K562 (cell line): ENCODE results near the gene SLC7A14. TPM values are rescaled to one million over a fixed set of nuclear protein-coding genes. Genes with fewer than 3 reads are reported as not detected.

Experiments
- ATAC-seq: fragments of 200-7000 bp; cut with Tn5 transposase; 3 replicates; pipeline ENCODE4 v1.9.1; 2020; ENCODE audit warnings: moderate library complexity
- BruUV-seq: library from RNA; stranded (reverse); fragments of 400-500 nt; replicated peaks from 2 replicates; lab custom pipeline; 2021; lab: Mats Ljungman, UMichigan
- CTCF ChIA-PET: fragments of 300-600 bp; formaldehyde crosslinking; extraction: SDS; loops from one replicate; lab custom pipeline; 2021; ENCODE audit warnings: low intra/inter-chr PET ratio; lab: Yijun Ruan, JAX
- POLR2A ChIA-PET: fragments of 300-600, 350-650 bp; sonication (Branson Sonifier 250); formaldehyde crosslinking; extraction: SDS; loops from one replicate; lab custom pipeline; 2021; ENCODE audit warnings: antibody characterized with exemption, inconsistent platforms; lab: Yijun Ruan, JAX
- DNase-seq, 4 experiments: peaks; one replicate each; pipeline versions ENCODE4 v3.0.0 to v3.0.0-alpha.2; 2011 to 2018; ENCODE audit warnings: low spot score in 3 of 4, mixed read lengths in 3 of 4; ENCODE audit errors: extremely low read depth in 1 of 4
- FAIRE-seq: peaks from 2 replicates; lab custom pipeline; 2011; peaks lifted over from hg19 to GRCh38; lab: Jason Lieb, UNC
- H2AFZ ChIP-seq: 2 replicates; pipeline ENCODE4 v1.6.0; 2011; ENCODE audit warnings: low read depth, low read length, control low read depth, inconsistent platforms
- H3K27ac ChIP-seq: fragments of 200-600 bp; 3 replicates; pipeline ENCODE4 v1.8.0; 2011; ENCODE audit warnings: low read depth, mild to moderate bottlenecking, control low read depth, inconsistent platforms, low read length, moderate library complexity, mixed read lengths; ENCODE audit errors: extremely low read depth
- H3K27me3 ChIP-seq, 2 experiments: fragments of 300-600 bp in 1 of 2; 2 replicates in 1 of 2; 3 replicates in 1 of 2; pipeline versions ENCODE4 v1.6.0 to v1.8.0; 2011; ENCODE audit warnings: inconsistent platforms in 2 of 2, low read length in 2 of 2, mild to moderate bottlenecking in 1 of 2, mixed read lengths in 1 of 2, moderate library complexity in 1 of 2; ENCODE audit not compliant: control insufficient read depth in 2 of 2, insufficient read depth in 2 of 2
- H3K36me3 ChIP-seq: fragments of 300-600 bp; 3 replicates; pipeline ENCODE4 v1.8.0; 2011; ENCODE audit warnings: mild to moderate bottlenecking, low read length, inconsistent platforms; ENCODE audit not compliant: control insufficient read depth, insufficient read depth
- H3K4me1 ChIP-seq, 2 experiments: fragments of 200-600 bp in 1 of 2; replicated peaks in 1 of 2; 2 replicates in 1 of 2; 3 replicates in 1 of 2; pipeline versions ENCODE4 v1.5.1 to v1.8.0; 2011; ENCODE audit warnings: inconsistent platforms in 2 of 2, low read length in 2 of 2, mild to moderate bottlenecking in 1 of 2, mixed read lengths in 1 of 2, moderate library complexity in 1 of 2; ENCODE audit not compliant: control insufficient read depth in 2 of 2, insufficient read depth in 2 of 2
- H3K4me2 ChIP-seq: 2 replicates; pipeline ENCODE4 v1.6.1; 2011; ENCODE audit warnings: low read length, control low read depth, inconsistent platforms, mixed read lengths; ENCODE audit not compliant: insufficient read depth
- H3K4me3 ChIP-seq: fragments of 200-600 bp; sonication (generic), shearing (Covaris generic); 2 replicates; pipeline ENCODE4 v1.5.1; 2016; ENCODE audit warnings: control low read depth, inconsistent platforms
- H3K79me2 ChIP-seq: fragments of 200-600 bp; 3 replicates; pipeline ENCODE4 v1.8.0; 2011; ENCODE audit warnings: low read length, inconsistent platforms; ENCODE audit not compliant: control insufficient read depth, insufficient read depth
- H3K9ac ChIP-seq, 2 experiments: 2 replicates each; pipeline versions ENCODE4 v1.6.0 to v1.6.1; 2011; ENCODE audit warnings: low read depth in 2 of 2, low read length in 2 of 2, control low read depth in 1 of 2, inconsistent platforms in 1 of 2, mild to moderate bottlenecking in 1 of 2, mixed read lengths in 1 of 2; ENCODE audit not compliant: insufficient read depth in 1 of 2
- H3K9me1 ChIP-seq: one replicate; pipeline ENCODE4 v1.6.0; 2011; ENCODE audit warnings: inconsistent platforms, mild to moderate bottlenecking, low read length, moderate library complexity; ENCODE audit not compliant: control insufficient read depth, insufficient read depth
- H3K9me3 ChIP-seq: replicated peaks from 2 replicates; pipeline ENCODE4 v1.5.1; 2011; ENCODE audit warnings: low read depth, low read length, inconsistent platforms; ENCODE audit not compliant: control insufficient read depth, insufficient read depth
- H4K20me1 ChIP-seq: replicated peaks from 2 replicates; pipeline ENCODE4 v1.6.1; 2011; ENCODE audit warnings: low read length, inconsistent platforms, mixed read lengths; ENCODE audit not compliant: control insufficient read depth, insufficient read depth
- CCNT2 ChIP-seq: IDR thresholded peaks from 2 replicates; pipeline ENCODE4 v1.6.1; 2011; ENCODE audit warnings: borderline replicate concordance, low read depth, mild to moderate bottlenecking, moderate library complexity, mixed read lengths, low read length; ENCODE audit not compliant: insufficient read length; ENCODE audit errors: extremely low read depth
- FOXA1 ChIP-seq: fragments of 450-650 bp; IDR thresholded peaks from 2 replicates; pipeline ENCODE4 v1.6.1; 2016; ENCODE audit warnings: mild to moderate bottlenecking, borderline replicate concordance
- GATAD2B ChIP-seq: fragments of 450-650 bp; IDR thresholded peaks from 2 replicates; pipeline ENCODE4 v1.6.1; 2017; ENCODE audit warnings: mild to moderate bottlenecking, borderline replicate concordance
- GTF2A2 ChIP-seq: IDR thresholded peaks from 2 replicates; pipeline ENCODE4 v1.6.1; 2016; ENCODE audit warnings: mild to moderate bottlenecking, missing genetic modification characterization, missing compliant biosample characterization
- HMGN3 ChIP-seq: IDR thresholded peaks from 2 replicates; pipeline ENCODE4 v1.6.1; 2011; ENCODE audit warnings: borderline replicate concordance, low read depth, mild to moderate bottlenecking, mixed read lengths, low read length; ENCODE audit not compliant: insufficient read length; ENCODE audit errors: extremely low read depth
- MLX ChIP-seq, 2 experiments: fragments of 450-650 bp in 1 of 2; sonication (generic) in 1 of 2; formaldehyde crosslinking; conservative IDR thresholded peaks; 2 replicates each; pipeline versions ENCODE4 v1.4.0 to v1.8.1; 2020 to 2022; ENCODE audit warnings: mild to moderate bottlenecking in 1 of 2, missing genetic modification reagents in 1 of 2
- MTA1 ChIP-seq: fragments of 450-650 bp; IDR thresholded peaks from 2 replicates; pipeline ENCODE4 v1.6.1; 2017; ENCODE audit warnings: borderline replicate concordance
- NR2C2 ChIP-seq, 2 experiments: fragments of 200-800 bp in 1 of 2; sonication (Bioruptor generic) in 1 of 2; sonication (generic) in 1 of 2; formaldehyde crosslinking in 1 of 2; IDR thresholded peaks; 2 replicates each; pipeline versions ENCODE4 v1.6.1 to v1.8.0; 2016 to 2022; ENCODE audit warnings: mild to moderate bottlenecking in 1 of 2, missing compliant biosample characterization in 1 of 2, missing genetic modification characterization in 1 of 2, missing genetic modification reagents in 1 of 2
- RBM17 ChIP-seq: fragments of 200-400 bp; formaldehyde crosslinking; IDR thresholded peaks from 2 replicates; pipeline ENCODE4 v1.6.1; 2017; ENCODE audit warnings: low read depth, mild to moderate bottlenecking, low read length, borderline replicate concordance
- SMARCB1 ChIP-seq: IDR thresholded peaks from 2 replicates; pipeline ENCODE4 v1.6.1; 2011; ENCODE audit warnings: improper control_type of control experiment, low read depth; ENCODE audit not compliant: insufficient read length
- SMC3 ChIP-seq: conservative IDR thresholded peaks from 2 replicates; pipeline ENCODE4 v1.6.1; 2011; ENCODE audit warnings: low read depth, low read length, improper control_type of control experiment; ENCODE audit not compliant: insufficient read depth
- SPI1 ChIP-seq: IDR thresholded peaks from 2 replicates; pipeline ENCODE4 v1.6.1; 2011; ENCODE audit warnings: low read depth, low read length, control low read depth, borderline replicate concordance
- ZNF277 ChIP-seq: fragments of 250-450 bp; sonication (Bioruptor Pico); IDR thresholded peaks from 2 replicates; pipeline ENCODE4 v1.8.0; 2022; ENCODE audit warnings: inconsistent platforms, mild to moderate bottlenecking, moderate library complexity, borderline replicate concordance
- ZNF395 ChIP-seq: fragments of 200-800 bp; sonication (Bioruptor generic); IDR thresholded peaks from 2 replicates; pipeline ENCODE4 v1.6.1; 2017; ENCODE audit warnings: missing genetic modification characterization, missing compliant biosample characterization
- ZNF512 ChIP-seq: IDR thresholded peaks from 2 replicates; pipeline ENCODE4 v1.6.1; 2016; ENCODE audit warnings: missing genetic modification characterization, missing compliant biosample characterization
- ZNF551 ChIP-seq: fragments of 250-450 bp; sonication (Bioruptor Pico); IDR thresholded peaks from 2 replicates; pipeline ENCODE4 v1.5.0; 2021; ENCODE audit warnings: mild to moderate bottlenecking, moderate library complexity
- ZNF584 ChIP-seq: fragments of 200-800 bp; sonication (Bioruptor generic); IDR thresholded peaks from 2 replicates; pipeline ENCODE4 v1.6.1; 2016; ENCODE audit warnings: low read depth, mild to moderate bottlenecking, missing genetic modification characterization, missing compliant biosample characterization
- WGBS: fragments of 100-300 bp; shearing (Covaris generic); methylation state at CpG from one replicate; pipeline ENCODE4 v1.1.6; 2016; ENCODE audit warnings: low coverage, mixed read lengths; ENCODE audit not compliant: insufficient coverage; ENCODE audit errors: missing lambda C conversion rate; 5-methylcytosine and 5-hydroxymethylcytosine counted together
- in situ Hi-C: fragments of 300-500 bp; cut with MboI; formaldehyde crosslinking; loops from 4 replicates; pipeline ENCODE4 v1.15.0; 2018; ENCODE audit warnings: inconsistent platforms, mixed read lengths
- intact Hi-C: fragments of 100-400 bp; cut with micrococcal nuclease; formaldehyde crosslinking; loops from 2 replicates; pipeline ENCODE4 v1.14.2; 2022
- polyA plus RNA-seq, 8 experiments: library from polyadenylated mRNA; depleted of rRNA in 4 of 8; stranded (reverse) in 5 of 8; unstranded in 3 of 8; fragments of >200 nt; fragmentation: Nextera tagmentation in 2 of 8; fragmentation: Illumina TruSeq in 1 of 8; extraction: Ambion mirVana in 2 of 8; extraction: Trizol in 1 of 8; gene quantifications; 2 replicates each; pipeline versions ENCODE4 v1.2.1 to v1.2.3, GENCODE V29; 2011 to 2014; ENCODE audit warnings: inconsistent platforms in 1 of 8, missing spikeins in 1 of 8
- total RNA-seq, 7 experiments: library from RNA; depleted of rRNA in 6 of 7; stranded (reverse); fragments of >200 nt in 6 of 7; fragmentation: Illumina TruSeq in 2 of 7; extraction: Trizol in 2 of 7; gene quantifications; 2 replicates each; pipeline versions ENCODE4 v1.2.1 to v1.2.3, GENCODE V29; 2011 to 2021; ENCODE audit warnings: low replicate concordance in 1 of 7

SLC7A14 gene
- total and polyA plus RNA-seq, 9 of the 15 experiments (the other 6 are each of a cell fraction or from before 2014, with no cell fraction given) = not detected

- Histone ChIP-seq H3K4me3 (no peak overlapping the region), H3K9me3 (no peaks in the 10 kb centered on the region), H3K4me2 (no peak overlapping the region), H4K20me1 (no peaks in the 10 kb centered on the region), H3K27me3 (peaks cover 0 to 2% of the 10 kb centered on the region in 2 experiments; a peak in 2 of 5 replicates), H3K79me2 (no peaks in the 10 kb centered on the region), H3K36me3 (no peaks in the 10 kb centered on the region), H3K9ac (no peak overlapping the region), H2AFZ (no peak overlapping the region), H3K4me1 (peaks cover 0 to 13% of the 10 kb centered on the region in 2 experiments; a peak in 2 of 5 replicates), H3K9me1 (no peaks in the 10 kb centered on the region), H3K27ac (no peak overlapping the region)
- intact Hi-C loops (no loop called here), in situ Hi-C loops (no loop called here)
- POLR2A ChIA-PET = interaction anchor here (0.6 to 0.8 kb wide), 2 partner anchors 8 to 116 kb away, joined by 3 to 4 read pairs; no protein-coding TSS in a partner anchor
- CTCF ChIA-PET = no interaction called here
- ATAC-seq (no peak), FAIRE-seq (no peak), DNase-seq (no peak)
- no TSS peak for BruUV-seq
- 92% methylated on average over 3 of the region's 3 CpGs for whole genome bisulfite sequencing
- TF ChIP-seq GATAD2B (no peak), SMARCB1 (no peak), NR2C2 (CRISPR knock-in tag; IDR thresholded peaks at IDR 0.05) (no peak), NR2C2 (tag; IDR thresholded peaks at IDR 0.05) (0 out of 2 replicates have a peak, but pooled peaks have one; percentile 4), ZNF277 (CRISPR knock-in tag) (no peak), ZNF395 (CRISPR knock-in tag) (no peak), HMGN3 (no peak), GTF2A2 (tag) (no peak), SPI1 (peak; percentile 93), SMC3 (no peak), FOXA1 (no peak), ZNF512 (tag) (0 out of 2 replicates have a peak, but pooled peaks have one; percentile 26), ZNF584 (no peak), RBM17 (no peak), MTA1 (no peak), MLX (CRISPR knock-in tag; conservative IDR thresholded peaks at IDR 0.05) (no peak), ZNF551 (CRISPR knock-in tag) (no peak), CCNT2 (no peak)
Observed at GRCh38 chr3:170507063-170507462, 78.8 kb downstream of the SLC7A14 start.
